IPS DF 19.7 (cell line): ENCODE data around the gene ADAR.

ENCODE experiments used
- DNase-seq: peaks from one replicate; pipeline ENCODE4 v3.0.0-alpha.2; 2013; ENCODE audit warnings: low read depth, low spot score

ADAR gene

GRCh38 chr1:154615411-154615810, 7.4 kb upstream of the ADAR start:
- no peak for DNase-seq

- no peak for DNase-seq
These were observed 6.9 kb upstream of the ADAR start for GRCh38 chr1:154614901-154615300.

GRCh38 chr1:154614247-154614646, 6.3 kb upstream of the ADAR start:
- DNase-seq, result no peak

GRCh38 chr1:154611150-154611862, 3.3 kb upstream of the ADAR start:
- no peak for DNase-seq

- DNase-seq, result peak; percentile 87
These were observed 1.7 kb upstream of the ADAR start for GRCh38 chr1:154609398-154610380.

GRCh38 chr1:154608397-154609270, 648 bp upstream of the ADAR start:
- DNase-seq, result no peak

- no peak for DNase-seq
These were observed 829 bp downstream of the ADAR start for GRCh38 chr1:154607106-154607608.

- DNase-seq, result no peak
These were observed 2.5 kb downstream of the ADAR start for GRCh38 chr1:154605534-154605933.

GRCh38 chr1:154603317-154603716, 4.7 kb downstream of the ADAR start:
- DNase-seq, result no peak

GRCh38 chr1:154599658-154600057, 8.3 kb downstream of the ADAR start:
- no peak for DNase-seq

GRCh38 chr1:154598871-154599635, 8.9 kb downstream of the ADAR start:
- DNase-seq, result no peak

- DNase-seq, result no peak
These were observed 12.4 kb downstream of the ADAR start for GRCh38 chr1:154595621-154596020.

GRCh38 chr1:154594811-154595210, 13.2 kb downstream of the ADAR start:
- no peak for DNase-seq

GRCh38 chr1:154593390-154593789, 14.6 kb downstream of the ADAR start:
- no peak for DNase-seq

- no peak for DNase-seq
These were observed 16.8 kb downstream of the ADAR start for GRCh38 chr1:154591206-154591605.

- DNase-seq, result no peak
These were observed 17.2 kb downstream of the ADAR start for GRCh38 chr1:154590756-154591155.

GRCh38 chr1:154589780-154590179, 18.2 kb downstream of the ADAR start:
- DNase-seq, result no peak

- no peak for DNase-seq
These were observed 21.3 kb downstream of the ADAR start for GRCh38 chr1:154586641-154587040.

GRCh38 chr1:154586231-154586630, 21.8 kb downstream of the ADAR start:
- DNase-seq, result no peak

- DNase-seq, result no peak
These were observed 23.6 kb downstream of the ADAR start for GRCh38 chr1:154584267-154584994.
